NCI-H510A treated with DMSO at 0.1 percent for 48 hours (cell line): ENCODE results near the gene EPS8L3.

Experiments used
- DNase-seq: peaks from one replicate; lab custom pipeline; 2025; lab: John Stamatoyannopoulos, UW

EPS8L3 gene

DNA sequence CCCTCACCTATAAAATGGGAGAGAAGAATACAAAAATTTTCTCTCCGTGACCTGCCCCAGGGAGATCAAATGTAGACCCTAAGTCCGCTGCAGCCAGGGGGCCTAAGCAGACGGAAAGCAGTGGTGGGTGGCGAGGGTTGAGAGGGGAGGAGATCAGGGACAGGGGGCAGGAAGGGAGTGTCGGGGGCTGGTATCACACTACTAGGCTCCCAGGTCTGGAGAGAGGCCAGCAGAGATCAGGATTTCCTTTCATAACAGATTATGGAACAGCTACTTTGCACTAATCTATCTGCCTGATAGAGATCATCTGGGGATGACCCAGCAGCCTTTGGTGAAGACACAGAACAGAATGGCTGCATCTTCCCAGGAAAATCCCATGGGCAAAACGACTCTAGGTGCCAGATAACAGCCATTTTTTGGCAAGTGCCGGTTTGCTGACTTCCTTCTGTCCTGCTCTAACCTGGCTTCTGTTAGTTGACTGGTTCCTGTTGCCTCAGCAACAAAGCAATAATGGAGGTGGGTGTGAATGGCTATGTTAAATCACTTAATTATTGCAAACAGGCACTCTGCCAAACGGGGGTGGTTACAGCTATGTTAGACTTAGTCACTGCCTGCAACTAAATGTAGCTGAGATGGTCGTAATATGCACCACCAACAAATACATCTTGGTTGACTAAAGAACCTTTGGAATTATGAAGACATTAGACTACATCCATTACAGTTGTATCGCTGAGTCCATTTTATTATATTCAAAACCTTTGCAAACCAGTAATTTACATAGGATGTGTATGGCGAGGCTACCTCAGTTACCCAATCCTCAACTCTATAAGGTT, 30.0 kb upstream of the EPS8L3 start:
- DNase-seq, result no peak

DNA sequence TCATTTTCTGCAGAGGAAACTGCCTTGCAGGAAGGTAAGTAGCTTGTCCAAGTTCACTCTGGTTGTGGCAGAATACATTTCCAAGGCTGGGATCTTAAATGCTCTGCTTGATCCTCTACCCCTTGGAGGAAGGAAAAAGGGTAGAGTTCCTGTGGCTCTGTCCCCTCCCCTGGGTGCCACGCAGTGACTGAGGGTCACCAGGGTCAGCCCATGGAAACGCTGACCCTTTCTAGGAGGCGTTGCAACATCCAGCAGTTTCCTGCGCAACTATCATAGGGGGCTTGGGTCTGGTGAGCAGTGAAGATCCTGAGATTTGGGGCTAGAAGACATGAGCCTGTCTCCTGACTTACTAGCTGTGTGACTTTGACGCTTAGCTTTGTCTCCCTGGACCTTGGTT, 29.4 kb upstream of the EPS8L3 start:
- no peak for DNase-seq

DNA sequence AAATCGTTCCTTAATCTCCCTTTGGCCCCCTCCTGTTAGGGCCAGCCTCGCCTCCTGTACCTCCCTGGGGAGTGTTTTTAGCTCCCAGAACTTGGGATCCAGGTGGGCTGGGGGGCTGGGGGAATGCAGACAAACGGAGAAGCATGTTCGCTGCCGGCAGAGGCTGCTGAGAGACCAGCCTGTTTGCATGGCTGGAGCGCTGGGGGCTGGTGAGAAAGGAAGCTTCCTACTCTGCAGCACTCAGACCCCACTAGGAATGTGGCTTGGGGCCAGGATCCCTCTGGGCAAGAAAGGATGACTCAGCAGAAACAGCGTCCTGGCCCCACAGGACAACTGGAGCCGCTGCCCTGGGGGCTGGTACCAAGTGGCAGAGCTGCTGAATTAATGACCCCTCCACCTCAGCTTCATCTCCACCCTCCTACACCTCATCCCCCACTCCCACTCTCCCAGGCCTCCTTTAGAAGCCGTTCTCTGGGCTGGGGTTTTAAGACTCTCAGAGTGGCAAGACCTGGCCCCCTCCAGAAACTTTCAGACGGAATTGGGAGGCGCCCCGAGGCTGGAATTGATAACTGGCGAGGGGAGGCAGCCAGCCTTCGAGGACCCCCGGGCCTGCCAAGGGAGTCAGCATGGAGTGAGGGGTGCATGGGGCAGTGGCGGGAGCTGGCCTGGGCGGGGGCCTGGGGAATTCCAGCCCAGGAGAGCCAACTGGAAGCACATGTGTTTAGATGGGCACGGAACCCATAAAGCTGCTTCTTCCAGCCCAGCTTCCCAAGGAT, 28.5 kb upstream of the EPS8L3 start:
- DNase-seq, result peak; percentile 4

- DNase-seq, result no peak
Measured at GRCh38 chr1:109791495-109792043, 27.8 kb upstream of the EPS8L3 start.

GRCh38 chr1:109790735-109791494, 27.2 kb upstream of the EPS8L3 start:
- no peak for DNase-seq

DNA sequence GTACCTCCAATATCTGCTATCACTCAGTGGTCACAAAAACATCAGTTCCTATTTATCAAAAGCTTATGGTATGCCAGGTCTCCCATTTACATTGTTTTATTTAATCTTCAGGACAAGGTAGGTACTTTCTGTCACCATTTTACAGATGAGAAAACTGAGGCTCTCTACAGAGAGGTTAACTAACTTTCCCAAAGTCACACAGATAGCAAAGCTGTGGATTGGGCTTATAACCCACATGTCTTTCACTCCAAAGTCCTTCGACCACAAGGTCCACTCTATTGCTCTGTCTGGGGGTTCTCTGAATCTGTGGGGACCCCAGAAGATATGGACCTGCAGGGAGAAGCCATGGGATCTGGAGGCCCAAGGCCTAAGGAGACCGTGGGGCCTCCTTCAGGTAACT, 26.6 kb upstream of the EPS8L3 start:
- DNase-seq, result no peak

DNA sequence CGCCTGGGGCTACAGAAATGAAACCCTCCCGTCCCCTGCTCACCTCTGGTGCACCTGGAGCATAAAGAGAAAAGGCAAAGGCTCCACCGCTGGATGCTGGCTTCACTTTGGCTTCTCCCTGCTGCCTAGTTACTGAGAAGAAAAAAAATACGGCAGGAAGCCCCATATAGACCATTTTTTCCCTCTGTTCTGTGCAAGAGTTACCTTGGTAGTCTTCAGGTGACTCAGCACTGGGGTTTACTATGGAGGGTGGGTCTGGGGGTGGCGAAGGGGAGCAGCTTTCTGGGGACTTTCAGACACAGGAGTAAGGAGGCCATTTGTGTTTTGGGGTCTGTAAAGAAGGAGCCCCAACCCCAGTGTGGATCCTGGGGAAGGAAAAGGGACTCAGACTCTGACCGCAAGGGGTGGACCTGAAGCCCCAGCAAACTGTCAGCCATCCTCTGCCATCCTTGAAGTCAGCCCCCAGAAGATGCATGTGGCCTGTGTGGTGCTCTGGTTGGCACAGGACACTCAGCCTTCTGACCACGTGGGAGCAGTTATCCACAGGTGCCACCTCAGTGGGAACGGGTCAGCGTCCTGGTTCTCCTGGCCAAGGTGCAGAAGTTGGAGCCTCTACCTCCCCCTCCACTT, 25.9 kb upstream of the EPS8L3 start:
- DNase-seq, result no peak

- peak; percentile 24 for DNase-seq
Measured at GRCh38 chr1:109788695-109789521, 25.2 kb upstream of the EPS8L3 start.

DNA sequence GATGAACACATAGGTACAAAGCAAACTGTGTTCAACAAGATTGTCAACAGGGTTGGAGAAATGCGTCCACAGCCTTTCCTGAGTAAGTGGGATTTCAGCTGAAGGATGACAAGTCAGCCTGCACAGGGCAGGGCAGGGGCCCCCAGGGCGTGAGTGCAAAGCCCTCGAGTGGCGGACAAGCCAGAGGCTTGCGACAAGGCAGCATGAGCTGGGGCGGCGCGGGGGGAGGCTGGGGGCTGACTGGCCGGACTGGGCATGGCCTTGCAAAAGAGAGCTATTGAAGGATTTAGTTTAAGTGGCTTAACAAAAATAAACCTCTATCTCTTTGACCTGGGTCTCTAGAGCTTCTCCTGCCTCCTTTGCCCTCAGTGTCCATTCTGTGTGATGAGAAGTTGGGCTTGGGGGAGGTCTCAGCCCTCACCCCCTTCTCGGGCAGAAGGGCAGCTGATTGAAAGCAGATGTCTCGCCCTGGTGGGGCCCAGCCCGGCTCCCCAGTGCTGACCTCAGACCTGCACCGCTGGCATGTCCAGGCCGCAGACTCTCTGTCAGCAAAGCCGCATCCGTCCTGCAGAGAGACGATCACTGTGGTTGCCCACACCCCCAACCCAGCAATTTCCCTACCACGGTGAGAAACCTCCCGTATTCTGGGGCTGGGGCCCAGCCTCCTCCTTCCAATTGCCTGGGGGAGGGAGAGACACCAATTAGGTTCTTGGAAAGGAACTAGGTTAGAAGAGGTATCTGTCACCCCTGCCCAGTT, 24.3 kb upstream of the EPS8L3 start:
- no peak for DNase-seq

DNA sequence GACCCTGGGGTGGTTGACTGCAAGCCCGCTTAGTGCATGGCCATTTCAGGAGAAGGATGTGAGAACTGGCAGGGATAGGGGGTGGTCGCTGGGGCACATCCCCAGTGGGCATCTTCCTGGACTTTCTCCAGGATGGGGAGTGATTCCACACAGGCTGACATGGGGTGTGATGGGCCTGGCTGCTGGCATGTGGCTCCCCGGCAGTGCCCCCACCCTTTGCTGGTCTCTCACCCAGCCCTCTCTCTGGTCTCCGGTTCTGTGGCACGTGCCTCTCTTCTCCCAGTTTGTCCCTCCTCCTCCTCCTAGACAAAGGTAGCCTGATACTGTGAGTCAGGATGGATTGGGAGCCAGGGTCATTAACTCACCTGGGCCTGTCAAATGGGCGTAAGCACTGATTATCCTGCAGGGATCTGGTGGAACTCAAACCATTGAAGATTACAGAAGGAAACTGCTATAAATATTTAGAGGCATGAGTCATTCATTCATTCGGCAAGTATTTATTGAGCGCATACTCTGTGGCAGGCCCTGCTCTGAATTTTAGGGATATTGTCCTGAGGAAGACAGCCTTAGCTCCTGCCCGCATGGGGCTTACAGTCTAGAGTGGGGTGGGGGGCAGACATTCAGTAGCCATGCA, 23.6 kb upstream of the EPS8L3 start:
- DNase-seq, result no peak

DNA sequence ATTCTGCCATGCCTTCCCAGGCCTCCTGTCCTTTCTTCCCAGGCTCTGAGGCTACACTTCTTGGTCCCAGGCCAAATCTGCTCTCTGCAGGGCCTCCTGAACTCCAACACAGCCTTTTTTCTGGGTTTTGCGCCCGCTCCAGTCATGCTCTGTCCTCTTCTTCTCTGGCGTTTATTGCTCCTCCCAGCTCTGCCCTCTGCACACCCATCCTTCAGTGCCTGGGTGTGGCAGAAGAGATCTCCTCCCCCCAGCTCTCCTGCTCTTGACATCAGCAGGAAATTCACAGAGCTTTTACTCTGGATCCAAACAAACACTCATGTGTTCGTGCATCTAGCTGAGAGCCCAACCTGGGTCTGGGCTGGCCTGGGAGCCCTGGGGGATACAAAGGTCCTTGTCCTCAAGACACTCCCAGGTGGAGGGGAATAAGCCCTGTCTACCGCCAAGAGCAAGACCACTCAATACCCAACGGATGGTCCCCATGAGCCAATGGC, 22.9 kb upstream of the EPS8L3 start:
- peak; percentile 42 for DNase-seq

- DNase-seq, result no peak
Measured at GRCh38 chr1:109786112-109786480, 22.4 kb upstream of the EPS8L3 start.

GRCh38 chr1:109785446-109786111, 21.9 kb upstream of the EPS8L3 start:
- DNase-seq, result no peak

GRCh38 chr1:109784551-109785252, 21.0 kb upstream of the EPS8L3 start:
- DNase-seq, result no peak

DNA sequence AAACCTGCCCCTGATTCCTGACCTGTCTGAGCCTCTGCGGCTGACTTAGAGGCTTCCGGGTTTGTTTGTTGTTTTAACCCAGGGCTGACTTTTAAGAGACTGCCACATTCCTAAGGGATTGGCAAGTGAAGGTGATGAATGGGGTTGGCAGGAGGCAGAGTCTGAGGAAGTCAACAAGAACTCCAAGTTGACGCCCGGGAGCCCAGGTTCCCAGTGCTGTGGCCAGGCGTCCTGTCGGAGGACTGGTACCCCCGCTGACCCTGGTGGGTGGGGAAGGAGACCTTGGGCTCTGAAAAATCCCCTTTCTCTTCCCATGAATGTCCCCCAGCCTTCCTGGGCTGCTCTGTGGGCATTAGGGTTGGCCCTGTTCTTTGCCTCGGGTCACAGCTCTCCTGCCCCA, 19.7 kb upstream of the EPS8L3 start:
- DNase-seq, result no peak

- DNase-seq, result no peak
Measured at GRCh38 chr1:109782927-109783326, 19.2 kb upstream of the EPS8L3 start.

DNA sequence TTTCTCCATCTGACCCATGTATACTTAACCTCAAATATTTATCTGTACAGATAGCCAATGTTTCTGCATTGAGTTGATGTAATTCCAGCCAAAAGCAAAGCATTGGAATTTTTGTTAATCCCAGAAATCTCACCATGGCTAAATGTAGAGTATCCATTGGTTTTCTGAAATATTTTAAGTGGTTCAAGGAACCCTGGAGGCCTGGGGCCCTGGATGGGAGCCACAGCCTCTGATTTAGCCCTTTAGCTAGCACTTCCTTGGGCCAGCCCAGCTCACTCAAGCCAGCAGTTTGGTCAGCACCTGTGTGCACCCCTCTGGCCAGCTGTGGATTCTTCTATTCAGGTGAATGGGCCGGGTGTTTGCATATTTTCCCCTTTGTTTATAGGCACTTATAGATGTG, 18.8 kb upstream of the EPS8L3 start:
- DNase-seq, result no peak

- DNase-seq, result no peak
Measured at GRCh38 chr1:109781806-109782205, 18.1 kb upstream of the EPS8L3 start.
